Activated CD4-positive, alpha-beta T cell treated with anti-CD3 and anti-CD28 coated beads, Interleukin-2, amount 50 U/mL, for 1 hour (primary cell): ENCODE measurements around the gene PHLPP2.
"Not testable (repeated sequence)": the region's sequence is repeated elsewhere in the genome, so short reads cannot be mapped to it uniquely, and the experiment has no call there.

Source experiments
- DNase-seq: peaks from one replicate; pipeline ENCODE4 v3.0.0-alpha.2; 2020

Gene PHLPP2

GRCh38 chr16:71610936-71611871 lies 113.3 kb downstream of the PHLPP2 start:
- DNase-seq, result peak; percentile 78

- DNase-seq, result no peak
Measured at GRCh38 chr16:71610447-71610846, 114.1 kb downstream of the PHLPP2 start.

GRCh38 chr16:71609066-71609465 lies 115.4 kb downstream of the PHLPP2 start:
- no peak for DNase-seq

- DNase-seq, result no peak
Measured at GRCh38 chr16:71600822-71601221, 123.7 kb downstream of the PHLPP2 start.

- DNase-seq, result not testable (repeated sequence)
Measured at GRCh38 chr16:71598426-71598825, 126.1 kb downstream of the PHLPP2 start.

GRCh38 chr16:71595340-71595826 lies 129.1 kb downstream of the PHLPP2 start:
- DNase-seq, result not testable (repeated sequence)
